HG02970 (cell line): ENCODE results near the gene PATE4.

Experiments used
- ATAC-seq: cut with Tn5 transposase; IDR thresholded peaks from one replicate; pipeline ENCODE4 v1.9.1; 2021; ENCODE audit warnings: mild to moderate bottlenecking, moderate library complexity, moderate number of reproducible peaks; ENCODE audit not compliant: unreplicated experiment, low FRiP score

Gene PATE4

DNA sequence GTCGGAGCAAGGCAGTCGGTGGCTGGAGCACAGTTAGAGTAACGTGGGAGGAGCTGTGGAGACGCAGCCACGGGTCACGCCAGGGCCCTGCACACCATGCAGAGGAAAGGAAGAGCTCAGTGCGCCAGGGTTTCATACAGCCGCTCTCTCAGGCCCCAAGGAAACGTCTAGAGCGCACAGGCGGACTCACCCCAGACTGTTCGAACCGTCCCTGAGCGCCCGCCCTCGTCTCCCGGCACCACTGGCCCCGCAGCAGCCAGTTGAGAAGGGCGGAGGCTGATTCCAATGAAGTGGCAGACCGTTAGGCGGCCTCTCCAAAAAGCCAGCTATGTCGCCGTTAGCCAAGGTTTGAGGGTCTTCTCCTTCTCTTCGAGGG, 53.9 kb downstream of the PATE4 start:
- peak; percentile 19 for ATAC-seq

DNA sequence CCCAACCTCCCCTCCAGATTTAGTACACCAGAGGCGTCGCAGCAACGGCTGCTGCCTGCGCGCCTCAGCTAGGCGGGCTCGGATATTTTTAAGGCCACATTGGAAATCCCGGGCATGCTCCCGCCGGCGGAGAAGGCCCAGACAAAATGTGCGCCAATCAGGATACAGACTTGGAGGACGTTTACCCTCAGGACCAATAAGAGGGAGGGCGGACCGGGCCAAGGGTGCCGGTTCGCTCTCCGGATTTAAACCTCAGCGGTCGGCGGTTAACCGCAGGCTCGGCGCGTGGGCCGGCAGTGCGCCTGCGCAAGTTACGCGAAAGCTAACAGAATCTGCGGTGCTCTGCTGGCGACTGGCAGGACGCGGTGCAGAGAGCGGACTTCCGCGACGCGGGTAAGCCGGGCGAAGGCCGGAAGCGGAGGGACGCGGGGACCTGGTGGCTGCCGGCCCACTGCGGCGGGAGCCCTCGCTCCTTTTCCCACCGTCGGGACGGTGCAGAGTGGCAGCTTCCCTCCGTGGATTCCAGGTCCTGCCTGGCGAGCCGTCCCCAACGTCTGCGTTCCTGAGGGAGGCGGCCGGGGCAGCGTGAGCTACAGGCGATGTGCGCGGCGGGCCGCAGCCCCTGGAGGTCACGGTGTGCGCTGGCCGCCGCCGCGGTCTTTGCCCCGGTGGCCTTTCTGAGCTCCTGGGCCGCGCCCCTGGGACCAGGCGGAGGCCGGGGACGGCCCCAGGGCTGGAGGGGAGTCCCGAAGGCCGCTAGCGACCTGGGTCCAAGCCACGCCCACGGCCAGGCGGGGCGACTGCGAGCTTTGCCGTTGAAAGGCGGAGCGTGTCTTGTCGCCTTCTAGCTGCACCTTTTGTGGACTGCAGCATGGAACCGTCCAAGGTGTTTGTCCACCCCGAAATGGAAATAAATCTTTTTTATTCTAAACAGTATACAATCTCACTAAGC, 54.5 kb downstream of the PATE4 start, which contains the start of gene HYLS1:
Gene HYLS1 (plus strand): TSS at position 296 of the 952 bp plus-strand sequence. CDS start 11,701 bp downstream, outside the sequence.
- ATAC-seq, result peak; percentile 89
